Muscle of leg (tissue), 11 donors: Measurements from ENCODE around the gene DNLZ. TPM values are rescaled to one million over a fixed set of nuclear protein-coding genes. Genes with fewer than 3 reads are reported as not detected.

Experiments used
- DNase-seq: peaks from one replicate; pipeline ENCODE4 v3.0.0; 2013
- H3K27ac ChIP-seq: one replicate; pipeline ENCODE4 v1.5.1; 2013; ENCODE audit warnings: mild to moderate bottlenecking, low read length, control low read depth
- H3K27me3 ChIP-seq: one replicate; pipeline ENCODE4 v1.6.1; 2013; ENCODE audit warnings: low read length; ENCODE audit not compliant: control insufficient read depth, insufficient read depth
- H3K36me3 ChIP-seq: one replicate; pipeline ENCODE4 v1.6.1; 2013; ENCODE audit warnings: low read length; ENCODE audit not compliant: control insufficient read depth, insufficient read depth
- H3K4me1 ChIP-seq: one replicate; pipeline ENCODE4 v1.6.1; 2013; ENCODE audit warnings: low read length; ENCODE audit not compliant: control insufficient read depth, insufficient read depth
- H3K4me3 ChIP-seq: one replicate; pipeline ENCODE4 v1.5.1; 2013; ENCODE audit warnings: low read length, control low read depth
- H3K9me3 ChIP-seq: replicated peaks from 2 replicates; pipeline ENCODE4 v1.6.1; 2013; ENCODE audit warnings: low read depth, low read length; ENCODE audit not compliant: control insufficient read depth
- WGBS: methylation state at CpG from one replicate; pipeline ENCODE4 v1.1.5; 2013; ENCODE audit warnings: missing lambda C conversion rate; ENCODE audit not compliant: insufficient coverage; 5-methylcytosine and 5-hydroxymethylcytosine counted together
- polyA plus RNA-seq, 8 donors: library from polyadenylated mRNA; unstranded; fragments of 120-200 nt; gene quantifications; one replicate each; pipeline versions ENCODE4 v1.2.1 to v1.2.3, GENCODE V29; 2013; ENCODE audit warnings: inconsistent platforms in 1 of 8, low replicate concordance in 1 of 8; ENCODE audit not compliant: insufficient read length in 8 of 8, insufficient read depth in 1 of 8
- total RNA-seq: library from RNA; stranded (reverse); fragments of 120-200 nt; gene quantifications from one replicate; pipeline ENCODE4 v1.2.4, GENCODE V29; 2013

DNLZ gene
- total and polyA plus RNA-seq, 9 donors = 8.1 to 31.5 (median 10.4) TPM

DNA sequence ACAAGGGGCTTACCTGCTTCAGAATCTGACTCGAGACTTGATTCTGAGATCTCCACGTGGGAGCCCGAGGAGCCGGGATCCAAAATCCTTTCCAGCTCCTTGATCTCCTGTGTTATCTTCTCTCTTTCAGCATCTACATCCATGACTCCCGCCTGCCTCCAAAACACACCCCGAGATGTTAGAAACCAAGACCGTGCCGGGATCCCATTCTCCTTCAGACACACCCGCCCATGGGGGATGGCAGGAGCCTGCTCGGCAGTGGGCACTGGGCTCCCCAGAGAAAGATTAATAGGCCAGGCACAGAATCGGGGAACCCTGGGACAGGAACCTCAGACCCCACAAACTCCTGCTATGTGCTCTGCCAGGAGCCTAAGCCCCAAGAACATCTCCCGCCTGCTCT, 34.7 kb upstream of the DNLZ start:
- peaks cover 18% of the 10 kb centered on the region for H3K4me1 ChIP-seq
- DNase-seq = no peak
- no peaks in the 10 kb centered on the region for H3K27me3 ChIP-seq
- no peak overlapping the region for H3K4me3 ChIP-seq
- 83% methylated on average over 12 of the region's 12 CpGs for WGBS
- H3K36me3 ChIP-seq = peaks cover 61% of the 10 kb centered on the region
- no peaks in the 10 kb centered on the region for H3K9me3 ChIP-seq
- H3K27ac ChIP-seq = no peak overlapping the region

DNA sequence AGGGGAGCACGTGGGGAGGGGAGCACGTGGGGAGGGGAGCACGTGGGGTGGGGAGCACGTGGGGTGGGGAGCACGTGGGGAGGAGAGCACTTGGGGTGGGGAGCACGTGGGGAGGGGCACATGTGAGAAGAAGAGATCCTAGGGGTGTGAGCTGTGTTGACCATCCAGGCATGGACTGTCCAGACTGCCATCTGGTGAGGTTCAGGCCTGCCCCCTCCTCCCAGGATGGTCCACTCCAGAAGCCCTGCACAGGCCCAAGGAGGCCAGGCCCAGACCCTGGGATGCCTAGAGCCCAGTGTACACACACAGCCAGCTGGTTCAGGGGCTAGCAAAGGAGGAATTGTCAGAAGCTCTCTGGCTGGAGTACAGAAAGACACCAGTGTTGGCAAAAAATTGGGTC, 34.1 kb upstream of the DNLZ start:
- H3K4me3 ChIP-seq = no peak overlapping the region
- H3K4me1 ChIP-seq = peaks cover 18% of the 10 kb centered on the region
- DNase-seq = no peak
- H3K27me3 ChIP-seq = no peaks in the 10 kb centered on the region
- no peak overlapping the region for H3K27ac ChIP-seq
- WGBS = 67% methylated on average over 1 of the region's 6 CpGs
- H3K9me3 ChIP-seq = no peaks in the 10 kb centered on the region
- peaks cover 68% of the 10 kb centered on the region for H3K36me3 ChIP-seq

- 89% methylated on average over 1 of the region's 4 CpGs for WGBS
- Histone ChIP-seq H3K36me3 (peaks cover 75% of the 10 kb centered on the region), H3K4me1 (peaks cover 18% of the 10 kb centered on the region), H3K27ac (no peak overlapping the region), H3K4me3 (no peak overlapping the region), H3K27me3 (no peaks in the 10 kb centered on the region), H3K9me3 (no peaks in the 10 kb centered on the region)
- no peak for DNase-seq
Observed at GRCh38 chr9:136396219-136396515, 32.6 kb upstream of the DNLZ start.

DNA sequence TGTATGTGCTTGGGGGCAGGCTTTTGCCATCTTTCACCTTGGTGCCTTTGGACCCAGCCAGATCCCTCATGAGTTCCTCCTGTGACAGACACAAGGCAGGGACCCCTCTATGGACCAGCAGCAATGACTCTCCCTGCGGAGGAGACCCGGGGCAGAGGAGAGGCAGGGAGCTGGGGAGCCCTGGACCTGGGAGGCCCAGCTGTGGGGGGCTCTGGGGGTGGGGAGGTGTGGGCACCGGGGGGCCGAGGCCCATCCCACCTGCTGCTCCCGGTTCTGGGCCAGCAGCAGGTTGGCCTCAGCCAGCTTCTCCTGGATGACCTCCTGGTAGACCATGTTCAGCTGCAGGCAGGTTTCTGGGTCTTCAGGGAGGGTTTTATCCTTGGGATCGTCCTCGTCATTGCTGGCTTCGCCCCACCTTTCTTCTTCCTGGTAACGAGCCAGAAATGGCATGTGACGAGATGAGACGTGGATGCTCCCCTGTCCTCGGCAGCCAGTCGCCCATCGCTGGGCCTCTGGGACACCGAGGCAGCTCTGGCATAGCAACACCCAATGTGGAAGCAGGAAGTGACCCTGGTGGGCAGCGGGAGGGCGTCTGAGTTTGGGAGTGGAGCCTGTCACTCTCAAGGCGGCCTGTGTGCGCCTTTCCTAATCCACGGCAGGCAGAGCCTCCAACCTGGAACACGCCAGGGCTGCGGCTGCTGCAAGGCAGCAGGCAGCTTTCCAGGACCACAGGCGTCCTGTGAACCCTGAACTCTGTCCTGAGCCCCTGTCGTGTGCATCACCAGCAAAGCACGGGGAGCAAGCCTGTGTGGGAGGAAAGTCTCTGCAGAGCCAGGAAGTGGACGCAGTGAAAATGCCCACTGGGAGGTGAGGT, 32.0 kb upstream of the DNLZ start:
- Histone ChIP-seq H3K4me1 (peaks cover 16% of the 10 kb centered on the region), H3K27me3 (no peaks in the 10 kb centered on the region), H3K36me3 (peaks cover 77% of the 10 kb centered on the region), H3K4me3 (no peak overlapping the region), H3K27ac (no peak overlapping the region), H3K9me3 (no peaks in the 10 kb centered on the region)
- DNase-seq = no peak
- WGBS = 85% methylated on average over 17 of the region's 26 CpGs

- Histone ChIP-seq H3K27me3 (no peaks in the 10 kb centered on the region), H3K27ac (no peak overlapping the region), H3K36me3 (peaks cover 79% of the 10 kb centered on the region), H3K4me3 (no peak overlapping the region), H3K4me1 (peaks cover 12% of the 10 kb centered on the region), H3K9me3 (no peaks in the 10 kb centered on the region)
- WGBS = 98% methylated on average over 11 of the region's 13 CpGs
- DNase-seq = no peak
Observed at GRCh38 chr9:136395020-136395340, 31.4 kb upstream of the DNLZ start.

DNA sequence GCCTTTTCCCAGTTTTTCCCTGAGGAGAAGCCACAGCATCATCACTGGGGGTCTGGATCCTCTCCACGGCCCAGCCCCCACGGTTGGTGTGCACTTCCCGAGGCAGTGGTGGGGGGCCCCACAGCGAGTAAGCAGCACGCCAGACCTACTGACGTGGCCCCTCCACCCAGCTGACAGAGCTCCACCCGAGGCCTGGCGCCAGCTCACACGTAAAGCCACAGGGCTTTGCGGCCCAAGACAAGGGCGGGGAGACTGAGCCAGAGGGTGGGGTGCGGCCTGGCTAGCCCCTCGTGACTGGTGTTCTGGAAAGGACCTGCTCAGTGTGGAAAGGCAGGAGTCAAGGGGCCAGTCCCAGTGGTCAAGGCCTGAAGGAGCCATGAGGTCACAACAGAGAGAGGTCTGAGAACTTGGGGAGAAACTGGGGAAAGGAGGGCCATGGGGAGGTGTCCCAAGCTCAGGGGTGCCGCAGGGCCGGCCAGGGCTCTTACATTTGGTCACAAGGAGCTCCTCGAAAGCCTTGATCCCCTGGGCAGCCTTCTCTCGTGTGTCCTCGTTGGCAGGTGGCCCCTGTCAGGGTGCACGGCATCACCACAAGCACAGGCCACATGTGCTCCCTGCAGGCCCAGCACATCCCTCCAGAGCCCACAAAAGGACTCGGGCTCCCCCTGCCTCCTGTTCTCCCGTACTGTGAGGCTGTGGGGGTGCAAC, 30.9 kb upstream of the DNLZ start:
- no peak for DNase-seq
- peaks cover 11% of the 10 kb centered on the region for H3K4me1 ChIP-seq
- H3K9me3 ChIP-seq = no peaks in the 10 kb centered on the region
- H3K36me3 ChIP-seq = peaks cover 84% of the 10 kb centered on the region
- H3K27ac ChIP-seq = no peak overlapping the region
- no peaks in the 10 kb centered on the region for H3K27me3 ChIP-seq
- H3K4me3 ChIP-seq = no peak overlapping the region
- 81% methylated on average over 21 of the region's 21 CpGs for WGBS

- peaks cover 2% of the 10 kb centered on the region for H3K4me1 ChIP-seq
- H3K27me3 ChIP-seq = no peaks in the 10 kb centered on the region
- 93% methylated on average over 8 of the region's 17 CpGs for WGBS
- no peak overlapping the region for H3K4me3 ChIP-seq
- no peaks in the 10 kb centered on the region for H3K9me3 ChIP-seq
- H3K36me3 ChIP-seq = peaks cover 90% of the 10 kb centered on the region
- no peak overlapping the region for H3K27ac ChIP-seq
- no peak for DNase-seq
Observed at GRCh38 chr9:136393531-136393930, 30.0 kb upstream of the DNLZ start.

DNA sequence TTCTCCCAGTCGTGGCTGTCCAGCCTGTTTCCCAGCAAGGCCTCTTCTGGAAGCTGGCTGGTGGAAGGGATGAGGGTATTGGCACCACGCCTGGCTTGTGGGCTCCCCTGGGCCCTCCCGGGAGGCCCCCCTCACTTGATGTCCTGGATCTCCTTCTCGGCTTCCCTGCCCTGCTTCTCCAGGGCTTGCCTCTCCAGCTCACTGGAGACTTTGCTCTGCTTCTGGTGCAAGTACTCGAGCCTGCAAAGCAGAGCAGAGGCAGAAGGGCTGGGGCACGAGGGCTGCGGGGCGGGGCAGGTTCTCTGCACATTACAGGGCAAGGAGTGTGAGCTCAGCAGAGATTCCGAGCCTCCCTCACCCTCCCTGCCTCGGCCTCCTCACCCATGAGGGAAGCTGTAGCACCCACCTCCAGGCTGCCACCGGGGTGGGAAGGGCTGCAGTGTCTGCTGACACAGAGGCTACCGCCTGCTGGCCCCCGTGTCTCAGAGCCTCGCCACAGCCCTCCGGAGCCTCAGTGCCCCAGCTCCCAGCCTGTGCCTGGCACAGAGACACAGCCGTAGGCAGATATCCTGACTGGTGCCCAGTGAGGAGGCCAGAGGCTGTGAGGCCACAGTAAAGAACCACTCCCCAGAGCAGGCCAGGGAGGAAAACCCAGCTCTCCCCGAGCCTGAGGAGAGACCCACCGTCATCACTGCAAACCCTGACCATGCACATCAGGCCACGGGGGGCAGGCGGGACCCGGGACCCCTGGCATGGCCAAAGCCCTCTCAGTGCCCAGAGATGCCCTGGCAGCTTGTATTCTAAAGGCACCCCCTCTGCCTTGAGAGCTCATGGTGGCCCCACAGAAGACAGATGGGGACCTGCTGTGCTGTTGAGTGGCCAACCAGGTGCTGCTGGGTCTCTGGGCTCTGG, 29.2 kb upstream of the DNLZ start:
- WGBS = 77% methylated on average over 18 of the region's 21 CpGs
- Histone ChIP-seq H3K4me1 (no peaks in the 10 kb centered on the region), H3K27ac (no peak overlapping the region), H3K9me3 (no peaks in the 10 kb centered on the region), H3K36me3 (peaks cover 88% of the 10 kb centered on the region), H3K27me3 (no peaks in the 10 kb centered on the region), H3K4me3 (no peak overlapping the region)
- DNase-seq = peak; percentile 35

GRCh38 chr9:136391737-136392537, 28.4 kb upstream of the DNLZ start:
- Histone ChIP-seq H3K27ac (no peak overlapping the region), H3K27me3 (no peaks in the 10 kb centered on the region), H3K36me3 (peaks cover 90% of the 10 kb centered on the region), H3K4me1 (no peaks in the 10 kb centered on the region), H3K4me3 (no peak overlapping the region), H3K9me3 (no peaks in the 10 kb centered on the region)
- no peak for DNase-seq
- WGBS = 87% methylated on average over 27 of the region's 28 CpGs
